22Rv1 (cell line): Measurements from ENCODE around the gene CFAP298.
"Not testable (repeated sequence)": the region's sequence is repeated elsewhere in the genome, so short reads cannot be mapped to it uniquely, and the experiment has no call there.

Experiments used
- H3K27ac ChIP-seq: fragments of 450-650 bp; 2 replicates; pipeline ENCODE4 v1.5.1; 2017
- CTCF ChIP-seq: fragments of 450-650 bp; IDR thresholded peaks from 2 replicates; pipeline ENCODE4 v1.5.1; 2017; ENCODE audit warnings: mild to moderate bottlenecking
- ZFX ChIP-seq: fragments of 450-650 bp; IDR thresholded peaks from 2 replicates; pipeline ENCODE4 v1.6.1; 2017; ENCODE audit warnings: antibody characterized with exemption, borderline replicate concordance

Gene CFAP298

DNA sequence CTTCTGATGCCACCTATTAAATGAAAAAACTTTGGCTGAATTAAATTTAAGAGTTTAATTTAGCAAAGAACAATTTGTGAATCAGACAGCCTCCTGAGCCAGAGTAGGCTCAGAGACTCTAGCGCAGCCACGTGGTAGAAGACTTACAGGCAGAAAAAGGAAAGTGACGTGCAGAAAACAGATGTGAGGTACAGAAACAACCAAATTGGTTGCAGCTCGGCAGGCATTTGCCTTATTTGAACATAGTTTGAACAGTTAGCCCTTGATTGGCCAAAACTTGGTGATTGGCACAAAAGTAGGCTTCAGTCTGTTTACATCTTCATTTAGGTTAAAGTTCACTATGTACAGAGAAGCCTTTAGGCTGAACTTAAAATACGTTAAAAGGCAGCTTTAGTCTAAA, 49.8 kb downstream of the CFAP298 start:
- peak; percentile 36; the same call in 1 of the 2 replicates for TF ChIP-seq CTCF
- no peak for TF ChIP-seq ZFX
- H3K27ac ChIP-seq = no peak overlapping the region

- not testable (repeated sequence) for H3K27ac ChIP-seq
Observed at GRCh38 chr21:32561476-32561875, 50.7 kb downstream of the CFAP298 start.

DNA sequence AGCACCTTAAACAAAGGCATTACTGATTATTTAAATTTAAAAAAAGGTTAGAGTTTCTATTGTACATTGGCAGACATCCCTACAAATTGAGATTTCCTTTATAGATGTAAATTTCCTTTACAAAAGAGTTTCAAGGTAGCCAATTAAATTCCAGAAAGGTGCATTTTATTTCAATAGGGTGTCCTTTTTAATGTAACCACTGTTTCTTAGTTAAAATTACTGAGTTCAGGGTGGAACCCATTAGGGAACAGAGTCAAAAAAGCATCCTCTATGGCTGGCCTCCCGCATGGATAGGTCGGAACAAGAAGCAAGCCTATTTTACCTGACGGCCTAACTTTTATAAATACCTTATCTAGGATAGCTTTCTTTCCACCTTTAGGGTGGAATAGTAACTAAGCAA, 51.3 kb downstream of the CFAP298 start:
- no peak overlapping the region for H3K27ac ChIP-seq
- TF ChIP-seq CTCF = no peak
- no peak for TF ChIP-seq ZFX

DNA sequence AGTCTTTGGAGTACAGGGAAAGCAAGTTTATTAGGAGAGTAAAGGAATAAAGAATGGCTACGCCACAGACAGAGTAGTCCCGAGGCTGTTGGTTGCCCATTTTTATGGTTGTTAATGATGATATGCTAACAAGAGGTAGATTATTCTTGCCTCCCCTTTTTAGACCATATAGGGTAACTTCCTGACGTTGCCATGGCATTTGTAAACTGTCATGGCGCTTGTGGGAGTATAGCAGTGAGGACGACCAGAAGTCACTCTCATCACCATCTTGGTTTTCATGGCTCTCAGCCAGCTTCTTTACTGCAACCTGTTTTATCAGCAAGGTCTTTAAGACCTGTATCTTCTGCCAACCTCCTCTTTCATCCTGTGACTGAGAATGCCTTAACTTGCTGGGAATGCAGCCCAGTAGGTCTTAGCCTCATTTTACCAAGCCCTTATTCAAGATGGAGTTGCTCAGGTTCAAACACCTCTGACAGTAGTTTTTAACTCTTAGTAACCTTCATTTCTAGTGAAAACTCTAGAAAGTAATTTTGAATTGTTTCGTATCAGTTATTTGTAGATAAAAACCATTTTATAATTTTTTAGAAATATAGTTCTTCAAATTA, 53.1 kb downstream of the CFAP298 start:
- no peak for TF ChIP-seq ZFX
- no peak for TF ChIP-seq CTCF

GRCh38 chr21:32558106-32558505, 54.1 kb downstream of the CFAP298 start:
- TF ChIP-seq ZFX (no peak), CTCF (no peak)
- no peak overlapping the region for H3K27ac ChIP-seq

More for the DNA sequence above, 53.1 kb downstream of the CFAP298 start:
- H3K27ac ChIP-seq = no peak overlapping the region

GRCh38 chr21:32554832-32555638, 57.1 kb downstream of the CFAP298 start:
- TF ChIP-seq CTCF (no peak), ZFX (no peak)
- no peak overlapping the region for H3K27ac ChIP-seq

DNA sequence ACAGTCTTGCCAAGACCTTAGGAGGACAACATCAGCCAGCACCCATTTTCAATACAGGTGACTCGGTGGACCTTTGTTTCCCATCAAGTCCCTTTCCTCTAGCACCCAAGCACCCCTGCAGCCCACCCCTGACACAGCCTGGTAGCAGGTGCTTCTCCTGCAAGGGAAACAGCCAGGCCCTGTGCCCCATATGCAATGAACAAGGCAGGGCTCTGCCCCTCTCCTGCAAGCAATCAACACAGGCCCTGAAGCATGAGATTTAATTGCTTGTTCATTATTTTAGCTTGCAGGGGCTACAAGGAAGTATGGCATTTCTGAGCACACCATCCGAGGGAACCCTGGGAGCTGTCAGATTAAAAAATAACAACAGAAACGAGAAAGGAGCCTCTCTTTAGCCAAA, 62.3 kb downstream of the CFAP298 start:
- TF ChIP-seq CTCF (no peak), ZFX (no peak)
- H3K27ac ChIP-seq = no peak overlapping the region
